HTERT RPE-1 (cell line): ENCODE data around the gene OPRL1.

Experiments used
- in situ Hi-C: fragments of 300-500 bp; cut with MboI; formaldehyde crosslinking; loops from 4 replicates; pipeline ENCODE4 v1.14.3; 2020; ENCODE audit warnings: low sequenced_read_pairs

The OPRL1 gene

DNA sequence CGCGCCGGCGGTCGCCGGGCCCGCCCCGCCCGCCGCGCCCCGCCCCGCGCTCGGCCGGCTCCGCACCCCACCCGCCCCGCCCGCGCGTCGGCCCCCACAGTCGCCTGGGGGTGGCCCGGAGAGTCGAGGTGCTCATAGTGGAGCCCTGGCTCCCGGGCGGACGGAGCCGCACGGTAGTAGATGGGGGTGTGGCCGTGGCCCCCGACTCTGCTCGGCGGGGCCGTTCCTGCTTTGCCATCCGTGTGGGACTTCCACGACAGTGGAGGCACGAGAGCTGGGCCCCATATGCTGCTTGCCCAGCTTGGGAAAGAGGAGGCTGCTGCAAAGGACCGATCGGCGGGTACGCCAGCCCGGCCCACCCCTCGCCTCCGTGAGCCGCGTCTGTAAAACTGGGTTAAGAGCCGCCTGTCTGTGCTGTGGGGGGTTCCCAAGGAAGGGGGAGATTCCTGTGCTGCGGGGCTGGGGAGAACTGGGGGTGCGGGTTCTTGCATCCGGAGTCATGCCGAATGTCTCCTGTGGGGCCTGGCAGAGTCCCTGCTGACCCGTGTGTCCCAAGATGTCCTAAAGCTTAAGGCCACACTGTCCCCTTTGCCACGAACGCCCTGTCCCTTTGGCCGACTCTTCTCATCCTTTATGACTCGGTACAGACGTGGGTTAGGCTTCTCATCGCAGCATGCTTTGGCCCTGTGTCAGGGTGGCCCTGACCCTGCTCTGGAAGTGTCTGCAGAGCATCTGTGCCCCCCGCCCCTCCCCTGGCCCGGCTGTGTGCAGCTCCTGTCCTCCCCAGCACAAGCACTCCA is at the start of gene OPRL1:
Gene OPRL1, plus strand, starts transcription at position 70 of the 800 bp plus-strand sequence. CDS start 12,639 bp downstream, outside the sequence.
- in situ Hi-C loops: no loop called here

GRCh38 chr20:64030371-64031134 is 49.3 kb upstream of the OPRL1 start:
- in situ Hi-C loops: no loop called here

DNA sequence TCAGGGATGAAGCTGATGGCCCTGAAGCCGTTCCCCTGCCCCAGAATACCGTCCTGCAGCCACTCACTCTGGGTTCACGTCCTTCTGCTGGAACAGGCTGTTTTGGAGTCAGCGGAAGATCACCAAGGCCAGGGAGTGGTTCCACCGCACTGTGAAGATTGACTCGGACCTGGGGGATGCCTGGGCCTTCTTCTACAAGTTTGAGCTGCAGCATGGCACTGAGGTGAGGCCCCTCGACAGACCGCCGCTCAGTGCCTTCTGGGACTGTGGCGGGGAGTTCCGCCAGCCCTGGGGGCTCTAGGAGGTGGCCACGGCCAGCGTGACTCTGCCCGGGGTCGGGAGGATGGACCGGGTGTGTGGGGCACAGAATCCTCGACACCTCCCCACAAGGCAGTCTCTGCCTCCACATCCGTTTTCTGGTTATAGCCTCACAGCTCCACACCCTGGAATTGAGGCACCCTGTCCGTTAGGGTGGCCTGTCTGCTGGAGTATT is 48.0 kb upstream of the OPRL1 start:
- in situ Hi-C loops: no loop called here

DNA sequence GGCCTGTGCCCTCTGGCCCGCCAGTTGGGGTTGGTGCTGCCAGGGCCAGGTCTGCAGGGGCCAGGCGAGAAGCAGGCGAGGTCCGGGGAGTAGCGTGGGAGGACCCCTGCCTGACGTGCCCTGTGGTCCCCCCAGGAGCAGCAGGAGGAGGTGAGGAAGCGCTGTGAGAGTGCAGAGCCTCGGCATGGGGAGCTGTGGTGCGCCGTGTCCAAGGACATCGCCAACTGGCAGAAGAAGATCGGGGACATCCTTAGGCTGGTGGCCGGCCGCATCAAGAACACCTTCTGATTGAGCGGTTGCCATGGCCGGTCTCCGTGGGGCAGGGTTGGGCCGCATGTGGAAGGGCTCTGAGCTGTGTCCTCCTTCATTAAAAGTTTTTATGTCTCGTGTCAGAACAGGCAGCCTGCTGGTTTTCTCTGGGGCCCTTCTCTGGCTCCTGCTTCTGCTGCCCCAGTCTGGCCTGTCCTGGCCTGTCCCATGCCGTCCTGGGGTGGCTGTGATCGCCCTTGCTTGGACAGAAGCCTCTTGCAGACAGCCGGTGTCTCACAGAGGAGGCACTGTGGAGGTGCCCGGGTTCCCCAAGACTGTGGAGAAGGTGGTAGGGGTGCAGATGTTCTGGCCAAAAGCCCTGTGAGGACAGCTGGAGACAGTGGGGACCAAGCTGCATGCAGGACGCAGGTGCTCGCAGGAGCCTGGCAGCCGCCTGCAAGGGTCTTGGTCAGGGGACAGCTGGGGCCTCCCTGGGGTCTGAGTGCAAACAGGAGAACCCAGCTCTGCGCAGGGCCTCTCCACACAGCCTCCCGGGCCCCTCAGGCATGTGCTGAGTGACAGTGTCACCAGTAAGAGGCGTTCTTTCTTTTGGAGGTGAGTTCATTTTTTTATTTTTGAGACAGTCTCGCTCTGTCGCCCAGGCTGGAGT is 46.9 kb upstream of the OPRL1 start:
- in situ Hi-C loops: no loop called here

DNA sequence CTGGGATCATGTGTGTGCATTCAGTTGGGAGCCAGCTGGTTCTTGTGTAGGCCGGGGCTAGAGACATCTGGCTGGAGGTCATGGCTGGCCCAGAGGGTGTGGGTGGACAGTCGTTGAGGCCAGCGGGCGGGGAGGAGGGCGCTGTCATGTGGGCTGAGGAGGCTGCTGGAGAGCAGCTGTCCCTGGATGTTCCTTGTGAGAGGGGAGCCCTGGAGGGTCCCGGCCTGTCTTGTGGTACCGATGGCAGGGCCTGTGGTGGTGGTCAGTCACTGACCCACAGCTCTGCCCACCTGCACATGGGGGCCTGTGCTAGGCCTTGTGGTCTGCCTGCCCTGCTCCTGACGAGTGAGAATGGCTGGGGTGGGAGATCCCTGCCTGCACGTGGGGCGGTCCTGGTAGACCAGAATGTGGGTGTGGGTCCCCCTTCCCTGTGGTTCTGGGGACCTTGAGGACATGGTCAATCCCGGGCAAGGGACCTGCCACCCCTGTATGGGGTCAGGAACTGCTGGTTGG is 45.8 kb upstream of the OPRL1 start:
- in situ Hi-C loops: no loop called here

GRCh38 chr20:64035066-64035932 is 44.6 kb upstream of the OPRL1 start:
- in situ Hi-C loops: no loop called here

- in situ Hi-C loops: no loop called here
Measured at GRCh38 chr20:64035933-64036345, 43.9 kb upstream of the OPRL1 start, which contains the start of gene C20orf204. TSS of gene C20orf204 (plus strand) at chr20:64036182. CDS start at chr20:64036324, 142 bp downstream.

GRCh38 chr20:64036346-64037198 is 43.3 kb upstream of the OPRL1 start:
- in situ Hi-C loops: no loop called here

GRCh38 chr20:64037199-64037497 is 42.7 kb upstream of the OPRL1 start:
- in situ Hi-C loops: no loop called here

- in situ Hi-C loops: no loop called here
Measured at GRCh38 chr20:64037498-64038213, 42.2 kb upstream of the OPRL1 start.

- in situ Hi-C loops: no loop called here
Measured at GRCh38 chr20:64038224-64038564, 41.7 kb upstream of the OPRL1 start.

GRCh38 chr20:64038565-64039292 is 41.2 kb upstream of the OPRL1 start:
- in situ Hi-C loops: no loop called here

GRCh38 chr20:64039293-64040160 is 40.4 kb upstream of the OPRL1 start:
- in situ Hi-C loops: no loop called here

DNA sequence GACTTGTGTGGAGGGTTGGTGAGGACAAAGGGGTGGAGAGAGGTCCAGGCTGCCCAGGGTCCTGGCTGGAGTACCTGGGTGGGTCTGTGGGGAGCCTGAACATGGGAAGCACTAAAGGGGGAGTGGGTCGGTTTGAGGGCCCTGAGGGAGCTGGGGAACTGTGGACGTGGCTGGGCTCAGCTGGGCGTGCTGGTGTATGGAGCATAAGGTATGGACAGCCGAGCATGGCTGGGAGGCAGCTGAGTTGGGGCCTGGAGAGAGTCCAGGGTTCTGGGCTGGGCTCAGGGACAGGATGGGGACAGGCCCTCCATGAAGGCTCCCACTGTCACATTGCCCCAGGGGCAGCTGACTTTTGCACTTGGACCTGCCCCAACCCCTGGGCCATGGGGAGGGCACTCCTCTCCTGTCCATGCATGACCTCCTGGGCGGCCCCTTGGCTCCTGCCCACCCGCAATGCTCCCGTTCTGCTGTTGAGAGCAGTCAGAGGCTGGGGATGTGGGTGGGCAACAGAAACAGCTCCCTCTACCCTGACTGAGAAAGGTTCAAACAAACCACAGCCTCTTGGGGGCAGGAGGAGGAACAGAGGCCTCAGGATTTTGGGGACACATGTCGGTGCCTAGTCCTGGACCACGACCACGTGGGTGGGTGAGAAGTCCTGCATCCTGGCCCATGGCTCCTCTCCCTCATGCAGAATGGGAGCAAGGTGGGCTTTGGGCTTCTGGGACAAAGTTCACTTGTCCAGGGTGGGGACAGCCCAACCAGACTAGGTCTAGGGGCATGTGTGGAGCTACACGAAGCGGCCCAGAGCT is 39.4 kb upstream of the OPRL1 start:
- in situ Hi-C loops: no loop called here

- in situ Hi-C loops: no loop called here
Measured at GRCh38 chr20:64041040-64041780, 38.7 kb upstream of the OPRL1 start.
